SHP77 treated with DMSO at 0.1 percent for 48 hours (cell line): Measurements from ENCODE around the gene SMURF1.
"Not testable (repeated sequence)": the region's sequence is repeated elsewhere in the genome, so short reads cannot be mapped to it uniquely, and the experiment has no call there.

Source experiments
- DNase-seq: peaks from one replicate; lab custom pipeline; 2025; lab: John Stamatoyannopoulos, UW

The SMURF1 gene

DNA sequence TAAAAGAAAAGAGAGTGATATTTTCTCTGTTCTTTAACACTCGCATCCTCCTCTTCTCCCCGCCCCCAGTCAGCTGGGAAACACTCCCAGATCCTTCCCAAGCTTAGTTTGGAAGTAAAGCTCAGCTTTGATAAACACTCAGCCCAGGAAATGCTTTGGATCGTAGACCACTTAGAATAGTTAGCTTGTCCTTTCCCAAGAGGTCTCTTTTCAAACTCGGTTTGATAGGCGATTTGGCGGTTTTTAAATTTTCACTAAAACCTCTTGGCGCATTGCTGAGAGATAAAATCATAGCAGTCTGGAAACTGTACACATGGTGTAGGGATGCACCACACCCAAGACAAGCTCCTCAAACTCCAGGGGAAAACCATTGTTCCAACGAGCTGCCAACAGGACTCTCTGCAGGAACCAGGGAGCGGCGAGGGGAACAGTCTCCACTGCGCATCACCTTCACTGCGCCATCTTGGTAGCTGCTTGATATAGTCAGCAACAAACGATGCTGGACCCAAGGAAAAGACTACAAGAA lies 22.3 kb downstream of the SMURF1 start:
- DNase-seq: no peak

GRCh38 chr7:99120916-99121315 lies 23.0 kb downstream of the SMURF1 start:
- no peak for DNase-seq

DNA sequence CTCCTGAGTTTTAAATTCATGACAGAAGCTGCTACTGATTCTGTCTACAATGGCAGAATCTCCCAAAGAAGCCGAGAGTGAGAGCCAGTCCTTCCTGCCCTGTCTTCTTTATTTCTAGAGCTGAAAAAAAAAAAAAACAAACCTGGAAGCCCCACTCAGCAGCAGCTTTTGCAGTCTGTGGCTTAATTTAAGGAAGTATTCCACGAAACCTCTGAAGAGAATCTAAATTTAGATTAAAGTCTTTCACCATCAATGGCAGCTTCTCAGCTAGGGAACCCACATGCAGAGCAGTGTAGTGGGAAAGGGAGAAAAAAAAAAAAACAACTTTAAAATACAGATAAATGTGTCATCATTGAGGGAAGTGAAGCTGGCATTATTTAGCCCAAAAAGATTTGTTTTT lies 23.4 kb downstream of the SMURF1 start:
- DNase-seq: no peak

GRCh38 chr7:99118077-99118476 lies 25.8 kb downstream of the SMURF1 start:
- no peak for DNase-seq

- DNase-seq: no peak
Observed at GRCh38 chr7:99116144-99116543, 27.8 kb downstream of the SMURF1 start.

DNA sequence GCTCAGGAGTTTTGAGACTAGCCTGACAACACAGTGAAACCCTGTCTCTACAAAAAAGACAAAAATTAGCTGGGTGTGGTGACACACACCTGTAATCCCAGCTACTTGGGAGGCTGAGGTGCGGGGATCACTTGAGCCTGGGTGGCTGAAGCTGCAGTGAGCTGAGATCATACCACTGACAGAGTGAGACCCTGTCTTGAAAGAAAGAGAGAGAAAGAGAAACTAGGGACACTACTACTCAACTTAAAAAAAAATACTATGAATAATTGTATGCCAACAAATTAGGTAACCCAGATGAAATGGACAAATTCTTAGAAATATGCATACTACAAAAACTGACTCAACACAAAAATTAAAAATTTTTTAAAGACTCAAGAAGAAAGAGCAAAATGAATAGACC lies 28.5 kb downstream of the SMURF1 start:
- no peak for DNase-seq

GRCh38 chr7:99112979-99113378 lies 30.9 kb downstream of the SMURF1 start:
- DNase-seq: no peak

- DNase-seq: no peak
Observed at GRCh38 chr7:99112097-99112496, 31.8 kb downstream of the SMURF1 start.

GRCh38 chr7:99111591-99111990 lies 32.3 kb downstream of the SMURF1 start:
- DNase-seq: no peak

- no peak for DNase-seq
Observed at GRCh38 chr7:99109108-99110051, 34.5 kb downstream of the SMURF1 start.

GRCh38 chr7:99108613-99109012 lies 35.3 kb downstream of the SMURF1 start:
- no peak for DNase-seq

GRCh38 chr7:99106821-99107241 lies 37.1 kb downstream of the SMURF1 start:
- no peak for DNase-seq

DNA sequence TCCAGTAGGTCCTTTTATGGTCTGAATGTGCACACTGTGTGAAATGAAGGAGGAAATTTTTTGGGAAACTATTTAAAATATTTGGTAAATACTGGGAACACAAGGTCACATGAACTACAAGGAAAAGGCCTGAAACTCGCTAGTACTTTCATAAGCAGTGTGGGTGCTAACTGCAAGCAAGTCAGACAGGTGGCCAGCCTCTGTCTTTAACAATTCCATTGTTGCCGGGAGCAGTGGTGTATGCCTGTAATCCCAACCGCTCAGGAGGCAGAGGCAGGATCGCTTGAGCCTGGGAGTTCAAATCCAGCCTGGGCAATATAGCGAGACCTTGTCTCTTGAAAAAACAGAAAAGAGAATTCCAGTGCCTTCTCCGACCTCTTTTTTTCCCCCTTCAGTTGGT lies 37.5 kb downstream of the SMURF1 start:
- no peak for DNase-seq

DNA sequence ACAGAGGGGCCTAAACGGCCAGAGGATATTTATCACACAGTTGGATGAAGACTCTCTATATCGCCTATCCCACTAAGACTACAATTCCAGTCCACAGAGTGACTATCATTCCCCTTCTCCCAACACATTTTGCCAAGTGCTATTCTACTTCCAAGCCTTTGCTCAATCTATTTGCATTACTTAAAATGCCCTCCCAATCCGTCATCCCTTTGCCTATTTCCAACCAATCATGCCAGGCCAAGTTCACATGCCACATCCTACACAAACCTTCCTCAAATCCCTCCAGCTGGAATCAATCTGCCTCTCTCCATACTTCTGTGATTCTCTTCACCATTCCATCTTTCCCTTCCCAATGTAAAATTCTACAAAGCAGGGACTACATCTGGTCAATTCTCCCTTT lies 38.2 kb downstream of the SMURF1 start:
- no peak for DNase-seq

DNA sequence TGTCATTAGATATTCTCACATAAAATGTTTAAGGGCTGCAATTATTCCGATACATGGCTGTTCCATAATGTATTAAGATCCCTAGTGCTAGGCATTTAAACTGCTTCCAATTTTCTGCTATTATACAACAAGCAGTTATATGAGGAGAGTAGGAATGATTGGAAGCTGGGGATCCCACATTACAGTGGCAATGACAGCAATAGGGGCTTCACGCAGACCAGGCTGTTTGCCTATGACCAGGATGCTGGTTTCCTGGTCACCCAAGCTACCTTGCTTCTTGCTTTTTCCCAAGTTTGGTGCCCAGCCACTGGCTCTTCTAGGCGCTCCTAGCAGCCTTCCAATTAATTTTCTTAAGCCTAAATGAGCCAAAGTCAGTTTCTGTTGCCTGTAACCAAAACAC lies 39.3 kb downstream of the SMURF1 start:
- no peak for DNase-seq

DNA sequence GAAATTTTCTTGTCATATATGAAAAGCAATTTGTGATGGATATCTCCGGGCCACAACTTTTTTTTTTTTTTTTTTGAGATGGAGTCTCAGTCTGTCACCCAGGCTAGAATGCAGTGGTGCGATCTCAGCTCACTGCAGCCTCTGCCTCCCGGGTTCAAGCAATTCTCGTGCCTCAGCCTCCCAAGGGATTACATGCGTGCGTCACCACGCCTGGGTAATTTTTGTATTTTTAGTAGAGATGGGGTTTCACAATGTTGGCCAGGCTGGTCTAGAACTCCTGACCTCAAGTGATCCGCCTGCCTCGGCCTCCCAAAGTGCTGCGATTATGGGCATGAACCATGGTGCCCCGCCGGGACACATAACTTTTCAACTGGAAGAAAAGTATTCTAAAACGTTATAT lies 40.1 kb downstream of the SMURF1 start:
- not testable (repeated sequence) for DNase-seq

GRCh38 chr7:99102809-99103690 lies 40.9 kb downstream of the SMURF1 start:
- no peak for DNase-seq

GRCh38 chr7:99102361-99102760 lies 41.5 kb downstream of the SMURF1 start:
- no peak for DNase-seq

- not testable (repeated sequence) for DNase-seq
Observed at GRCh38 chr7:99101516-99101915, 42.4 kb downstream of the SMURF1 start.

DNA sequence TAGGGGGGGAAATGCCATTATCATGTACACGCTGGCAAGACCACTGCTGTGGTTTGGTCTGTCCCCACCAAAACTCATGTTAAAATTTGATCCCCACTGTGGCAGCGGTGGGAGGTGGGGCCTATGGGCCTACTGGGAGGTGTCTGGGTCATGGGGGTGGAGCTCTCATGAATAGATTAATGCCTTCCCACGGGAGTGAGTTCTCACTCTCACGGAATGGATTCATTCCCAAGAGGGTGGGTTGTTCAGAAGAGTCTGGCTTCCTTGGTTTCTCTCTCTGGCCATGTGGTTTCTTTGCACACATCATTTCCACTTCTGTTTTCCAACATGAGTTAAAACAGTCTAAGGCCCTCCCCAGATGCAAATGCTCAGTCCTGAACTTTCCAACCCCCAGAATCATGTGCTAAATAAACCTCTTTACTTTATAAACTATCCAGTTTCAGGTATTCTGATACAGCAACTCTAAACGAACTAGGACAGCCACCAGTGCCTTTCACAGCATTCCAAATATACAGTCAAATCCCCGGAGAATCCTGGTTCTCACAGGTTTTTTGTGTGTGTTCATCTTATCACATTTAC lies 44.3 kb downstream of the SMURF1 start:
- DNase-seq: no peak

DNA sequence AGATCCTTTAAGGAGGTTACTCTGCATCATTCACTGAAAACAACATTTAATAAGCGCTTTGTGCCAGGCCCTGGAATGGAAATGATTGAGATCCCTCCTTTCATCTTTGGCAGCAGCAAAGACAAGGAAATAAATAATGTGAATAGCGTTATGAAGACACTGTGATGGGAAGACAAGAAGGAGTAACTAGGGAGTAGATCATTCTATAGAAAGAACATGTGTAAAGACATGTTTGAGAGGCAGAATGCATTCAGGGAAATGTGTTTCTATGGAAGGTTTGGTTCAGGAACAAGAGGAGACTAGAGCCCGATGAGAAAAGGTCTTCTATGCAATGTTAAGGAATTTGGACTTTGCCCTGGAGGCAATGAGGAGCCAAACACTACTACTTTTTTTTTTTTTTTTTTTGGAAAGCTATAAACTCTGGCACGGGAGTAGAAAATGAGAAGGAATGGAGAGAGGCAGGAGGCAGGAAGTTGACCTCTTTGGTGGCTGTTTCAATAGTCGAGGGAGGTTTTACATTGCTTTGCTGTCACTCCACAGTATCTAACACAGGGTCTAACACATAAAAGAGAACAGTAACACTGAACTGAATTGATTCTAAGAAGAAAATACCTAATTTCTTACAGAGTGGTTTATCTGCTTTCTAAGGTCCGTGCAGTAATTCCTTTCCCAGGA lies 44.9 kb downstream of the SMURF1 start:
- no peak for DNase-seq
